ENCODE data around the gene TNFAIP8L3.

DNA sequence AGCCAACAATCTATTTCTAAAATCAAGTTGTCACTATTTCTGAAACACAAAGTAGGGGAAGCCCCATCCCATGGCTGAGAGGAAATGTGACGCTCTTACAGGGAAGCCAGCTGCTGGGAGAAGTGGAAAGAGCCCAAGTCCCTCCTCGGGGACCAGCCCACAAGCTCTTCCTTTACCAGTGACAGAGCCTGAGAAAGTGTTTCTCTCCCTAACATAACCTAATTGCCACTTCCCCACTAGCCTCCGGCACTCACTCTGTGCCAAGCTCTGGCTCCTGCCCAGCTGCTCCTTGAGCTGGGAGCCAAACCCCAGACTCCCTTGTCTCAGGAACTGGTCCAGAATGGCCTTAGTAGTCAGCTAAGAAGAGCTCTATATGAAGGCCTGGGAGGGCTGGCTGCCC lies 42.9 kb downstream of the TNFAIP8L3 start:
- TF ChIP-seq POLR2A (conservative IDR thresholded peaks at IDR 0.05) = no peak
- TF ChIP-seq, protein P1, sequence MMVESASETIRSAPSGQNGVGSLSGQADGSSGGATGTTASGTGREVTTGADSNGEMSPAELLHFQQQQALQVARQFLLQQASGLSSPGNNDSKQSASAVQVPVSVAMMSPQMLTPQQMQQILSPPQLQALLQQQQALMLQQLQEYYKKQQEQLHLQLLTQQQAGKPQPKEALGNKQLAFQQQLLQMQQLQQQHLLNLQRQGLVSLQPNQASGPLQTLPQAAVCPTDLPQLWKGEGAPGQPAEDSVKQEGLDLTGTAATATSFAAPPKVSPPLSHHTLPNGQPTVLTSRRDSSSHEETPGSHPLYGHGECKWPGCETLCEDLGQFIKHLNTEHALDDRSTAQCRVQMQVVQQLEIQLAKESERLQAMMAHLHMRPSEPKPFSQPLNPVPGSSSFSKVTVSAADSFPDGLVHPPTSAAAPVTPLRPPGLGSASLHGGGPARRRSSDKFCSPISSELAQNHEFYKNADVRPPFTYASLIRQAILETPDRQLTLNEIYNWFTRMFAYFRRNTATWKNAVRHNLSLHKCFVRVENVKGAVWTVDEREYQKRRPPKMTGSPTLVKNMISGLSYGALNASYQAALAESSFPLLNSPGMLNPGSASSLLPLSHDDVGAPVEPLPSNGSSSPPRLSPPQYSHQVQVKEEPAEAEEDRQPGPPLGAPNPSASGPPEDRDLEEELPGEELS (CRISPR knock-in tag; IDR thresholded peaks at IDR 0.05; ENCODE audit: borderline replicate concordance) = no peak
- no peak for TF ChIP-seq MYC (IDR thresholded peaks at IDR 0.05; ENCODE audit: low read depth, low read length)
- TF ChIP-seq MYC (CRISPR knock-in tag; IDR thresholded peaks at IDR 0.05; ENCODE audit: borderline replicate concordance, low read depth) = no peak
- no peak for TF ChIP-seq CBFA2T2 (conservative IDR thresholded peaks at IDR 0.05)
- no peak for TF ChIP-seq ERF (CRISPR knock-in tag; IDR thresholded peaks at IDR 0.05)
- no peak for TF ChIP-seq CTCF (IDR thresholded peaks at IDR 0.05 in 2 of 3, conservative IDR thresholded peaks at IDR 0.05 in 1 of 3; ENCODE audit: insufficient read depth in 2 of 3, low read depth in 1 of 3, low read length in 3 of 3)
- no peak for TF ChIP-seq TFE3 (CRISPR knock-in tag; IDR thresholded peaks at IDR 0.05)
- TF ChIP-seq CEBPB (tag; IDR thresholded peaks at IDR 0.05) = no peak
- no peak for TF ChIP-seq NBN (IDR thresholded peaks at IDR 0.05; ENCODE audit: low read depth)
- no peak for TF ChIP-seq GABPA (tag; conservative IDR thresholded peaks at IDR 0.05; ENCODE audit: low read depth)
- TF ChIP-seq, protein P2, sequence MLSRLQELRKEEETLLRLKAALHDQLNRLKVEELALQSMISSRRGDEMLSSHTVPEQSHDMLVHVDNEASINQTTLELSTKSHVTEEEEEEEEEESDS (CRISPR knock-in tag; IDR thresholded peaks at IDR 0.05) = no peak

All from K562 (cell line).